Measurements from ENCODE around the gene ATP6V0E2. TPM values are rescaled to one million over a fixed set of nuclear protein-coding genes. Genes with fewer than 3 reads are reported as not detected.
A peak's percentile ranks its signal among the peaks of the same experiment; 100 is the strongest.

Gene ATP6V0E2
- total RNA-seq, 4 donors from 2014 or later = 9.3 to 33.6 (median 20.6) TPM

- intact Hi-C loops (cut with DNase I; ENCODE audit: low total_unique reads) = no loop called here
Measured at GRCh38 chr7:149879766-149880637, 6.2 kb downstream of the ATP6V0E2 start.

GRCh38 chr7:149880638-149881311 lies 7.0 kb downstream of the ATP6V0E2 start:
- intact Hi-C loops (cut with DNase I; ENCODE audit: low total_unique reads) = no loop called here
- 51 to 67% methylated on average over 14 of the region's 14 CpGs for WGBS, 2 donors
- peak in 1 of 2 donors; percentile 78 for DNase-seq (ENCODE audit: low spot score in 2 of 2)
- TF ChIP-seq CTCF (IDR thresholded peaks at IDR 0.05) (no peak), POLR2A (IDR thresholded peaks at IDR 0.05) (no peak)
- H3K4me3 ChIP-seq (ENCODE audit: low read depth, poor library complexity, severe bottlenecking) = no peak overlapping the region

More at GRCh38 chr7:149879766-149880637, 6.2 kb downstream of the ATP6V0E2 start:
- 89 to 92% methylated on average over 16 of the region's 16 CpGs for WGBS, 2 donors
- DNase-seq (ENCODE audit: low spot score in 2 of 2) = peak in 1 of 2 donors; percentile 71
- TF ChIP-seq POLR2A (IDR thresholded peaks at IDR 0.05) (no peak), CTCF (IDR thresholded peaks at IDR 0.05) (no peak)
- no peak overlapping the region for H3K4me3 ChIP-seq (ENCODE audit: low read depth, poor library complexity, severe bottlenecking)

- no peak overlapping the region for H3K4me3 ChIP-seq (ENCODE audit: low read depth, poor library complexity, severe bottlenecking)
- intact Hi-C loops (cut with DNase I; ENCODE audit: low total_unique reads) = loop anchor here (1.0 kb wide), 1 partner anchor 156 kb away; no protein-coding TSS in a partner anchor
- TF ChIP-seq POLR2A (IDR thresholded peaks at IDR 0.05) = no peak
- TF ChIP-seq CTCF (IDR thresholded peaks at IDR 0.05) = no peak
- 82 to 86% methylated on average over 18 to 19 of the region's 19 CpGs for WGBS, 2 donors
- DNase-seq (ENCODE audit: low spot score in 2 of 2) = no peak
Measured at GRCh38 chr7:149881328-149882247, 7.8 kb downstream of the ATP6V0E2 start.

- intact Hi-C loops (cut with DNase I; ENCODE audit: low total_unique reads) = loop anchor here (1.0 kb wide), 1 partner anchor 157 kb away; no protein-coding TSS in a partner anchor
- TF ChIP-seq CTCF (IDR thresholded peaks at IDR 0.05) (no peak), POLR2A (IDR thresholded peaks at IDR 0.05) (no peak)
- DNase-seq (ENCODE audit: low spot score in 2 of 2) = peak in 1 of 2 donors; percentile 74
- H3K4me3 ChIP-seq (ENCODE audit: low read depth, poor library complexity, severe bottlenecking) = no peak overlapping the region
- 69 to 73% methylated on average over 11 of the region's 11 CpGs for WGBS, 2 donors
Measured at GRCh38 chr7:149882248-149883047, 8.7 kb downstream of the ATP6V0E2 start.

- intact Hi-C loops (cut with DNase I; ENCODE audit: low total_unique reads) = no loop called here
- DNase-seq (ENCODE audit: low spot score in 2 of 2) = no peak
- 59 to 65% methylated on average over 8 of the region's 8 CpGs for WGBS, 2 donors
- no peak overlapping the region for H3K4me3 ChIP-seq (ENCODE audit: low read depth, poor library complexity, severe bottlenecking)
- TF ChIP-seq POLR2A (IDR thresholded peaks at IDR 0.05) (no peak), CTCF (IDR thresholded peaks at IDR 0.05) (no peak)
Measured at GRCh38 chr7:149883048-149883438, 9.3 kb downstream of the ATP6V0E2 start.

Measured in lower leg skin (tissue), 4 donors.